Endothelial cell of umbilical vein (primary cell): ENCODE measurements around the gene GBF1. TPM values are rescaled to one million over a fixed set of nuclear protein-coding genes. Genes with fewer than 3 reads are reported as not detected.

ENCODE experiments used
- BruUV-seq: library from RNA; stranded (reverse); fragments of 400-500 nt; replicated peaks from 2 replicates; lab custom pipeline; 2021; lab: Mats Ljungman, UMichigan
- CTCF ChIA-PET: fragments of 300-600, 350-600 bp; sonication (Branson Sonifier 250); formaldehyde crosslinking; loops from one replicate; lab custom pipeline; 2021; ENCODE audit warnings: antibody characterized with exemption, inconsistent platforms; lab: Charles Lee
- POLR2A ChIA-PET: fragments of 300-600, 350-600 bp; sonication (Branson Sonifier 250); formaldehyde crosslinking; loops from one replicate; lab custom pipeline; 2021; ENCODE audit warnings: antibody characterized with exemption, inconsistent platforms; lab: Charles Lee
- DNase-seq: peaks from one replicate; pipeline ENCODE4 v3.0.0-alpha.2; 2011; ENCODE audit warnings: low read depth, low spot score
- FAIRE-seq: peaks from 2 replicates; lab custom pipeline; 2011; peaks lifted over from hg19 to GRCh38; lab: Jason Lieb, UNC
- H2AFZ ChIP-seq: 2 replicates; pipeline ENCODE4 v1.6.0; 2012; ENCODE audit warnings: low read depth, low read length, control low read depth, inconsistent platforms
- H3K27ac ChIP-seq: 2 replicates; pipeline ENCODE4 v1.5.1; 2011; ENCODE audit warnings: low read depth, mild to moderate bottlenecking, control low read depth, low read length, moderate library complexity; ENCODE audit not compliant: insufficient read depth
- H3K27me3 ChIP-seq, 2 experiments: 2 replicates each; pipeline versions ENCODE4 v1.6.0 to v1.6.1; 2011; ENCODE audit warnings: low read length in 2 of 2, mixed read lengths in 1 of 2; ENCODE audit not compliant: control insufficient read depth in 2 of 2, insufficient read depth in 2 of 2
- H3K36me3 ChIP-seq, 2 experiments: 2 replicates in 1 of 2; 3 replicates in 1 of 2; pipeline ENCODE4 v1.5.1; 2011; ENCODE audit warnings: low read length in 2 of 2, mild to moderate bottlenecking in 1 of 2, moderate library complexity in 1 of 2; ENCODE audit not compliant: control insufficient read depth in 2 of 2, insufficient read depth in 2 of 2; ENCODE audit errors: extremely low read depth in 1 of 2
- H3K4me1 ChIP-seq: 3 replicates; pipeline ENCODE4 v1.5.1; 2011; ENCODE audit warnings: mild to moderate bottlenecking, low read length; ENCODE audit not compliant: control insufficient read depth, insufficient read depth; ENCODE audit errors: extremely low read depth
- H3K4me2 ChIP-seq: 2 replicates; pipeline ENCODE4 v1.6.1; 2011; ENCODE audit warnings: low read length, control low read depth, mixed read lengths; ENCODE audit not compliant: insufficient read depth
- H3K4me3 ChIP-seq, 3 experiments: fragments of 200-600 bp in 1 of 3; sonication (generic), shearing (Covaris generic) in 1 of 3; replicated peaks in 1 of 3; 2 replicates each; pipeline ENCODE4 v1.5.1; 2011 to 2016; ENCODE audit warnings: control low read depth in 3 of 3, low read length in 3 of 3, mild to moderate bottlenecking in 2 of 3, inconsistent platforms in 1 of 3, low read depth in 1 of 3, moderate library complexity in 1 of 3; ENCODE audit not compliant: insufficient read depth in 1 of 3
- H3K79me2 ChIP-seq: 2 replicates; pipeline ENCODE4 v1.6.0; 2012; ENCODE audit warnings: low read length, inconsistent platforms; ENCODE audit not compliant: control insufficient read depth, insufficient read depth
- H3K9ac ChIP-seq: replicated peaks from 2 replicates; pipeline ENCODE3; 2011; ENCODE audit warnings: low read length, control low read depth; ENCODE audit not compliant: insufficient read depth; ENCODE audit errors: extremely low read depth
- H3K9me1 ChIP-seq: replicated peaks from 3 replicates; pipeline ENCODE4 v1.6.0; 2011; ENCODE audit warnings: mild to moderate bottlenecking, low read length; ENCODE audit not compliant: control insufficient read depth, insufficient read depth; ENCODE audit errors: extremely low read depth
- H3K9me3 ChIP-seq: replicated peaks from 2 replicates; pipeline ENCODE4 v1.5.1; 2012; ENCODE audit warnings: low read length, inconsistent platforms; ENCODE audit not compliant: control insufficient read depth, insufficient read depth
- H4K20me1 ChIP-seq: replicated peaks from 2 replicates; pipeline ENCODE3; 2011; ENCODE audit warnings: mild to moderate bottlenecking, low read length; ENCODE audit not compliant: control insufficient read depth, insufficient read depth; ENCODE audit errors: extremely low read depth
- CTCF ChIP-seq, 2 donors: IDR thresholded peaks; 1 replicate in 1 of 2; 2 replicates in 1 of 2; pipeline ENCODE4 v1.5.1; 2011; ENCODE audit warnings: low read length in 2 of 2, mild to moderate bottlenecking in 2 of 2, moderate library complexity in 2 of 2, control low read depth in 1 of 2, inconsistent platforms in 1 of 2, low read depth in 1 of 2; ENCODE audit not compliant: insufficient read depth in 1 of 2; ENCODE audit errors: extremely low read depth in 1 of 2
- EZH2 ChIP-seq: IDR thresholded peaks from 2 replicates; pipeline ENCODE4 v1.6.1; 2012; ENCODE audit warnings: borderline replicate concordance, low read depth, mild to moderate bottlenecking, moderate library complexity, low read length, inconsistent platforms; ENCODE audit not compliant: severe bottlenecking
- FOS ChIP-seq: IDR thresholded peaks from 2 replicates; pipeline ENCODE4 v1.6.1; 2011; ENCODE audit warnings: mild to moderate bottlenecking, low read length, moderate library complexity, borderline replicate concordance; ENCODE audit not compliant: insufficient read depth
- JUN ChIP-seq: IDR thresholded peaks from 2 replicates; pipeline ENCODE4 v1.6.1; 2011; ENCODE audit warnings: borderline replicate concordance, low read depth; ENCODE audit not compliant: insufficient read length, insufficient read depth
- MAX ChIP-seq: IDR thresholded peaks from 2 replicates; pipeline ENCODE4 v1.6.1; 2011; ENCODE audit not compliant: insufficient read depth, insufficient read length
- MYC ChIP-seq: IDR thresholded peaks from one replicate; pipeline ENCODE4 v1.6.1; 2011; ENCODE audit warnings: mild to moderate bottlenecking, low read depth, low read length
- POLR2AphosphoS5 ChIP-seq: IDR thresholded peaks from 2 replicates; pipeline ENCODE4 v1.6.1; 2012; ENCODE audit warnings: low read depth, mild to moderate bottlenecking, control low read depth, low read length, moderate library complexity; ENCODE audit not compliant: insufficient read depth
- dilution Hi-C: fragments of 300-500 bp; cut with MboI; formaldehyde crosslinking; loops from one replicate; pipeline ENCODE4 v1.15.0; 2019; ENCODE audit warnings: low sequenced_read_pairs; ENCODE audit not compliant: extremely low pct_ligation_motif_present
- intact Hi-C: fragments of 100-400 bp; cut with micrococcal nuclease; formaldehyde crosslinking; loops from one replicate; pipeline ENCODE4 v1.10.0; 2022
- polyA plus RNA-seq, 4 experiments: library from polyadenylated mRNA; depleted of rRNA in 3 of 4; stranded (reverse) in 3 of 4; unstranded in 1 of 4; fragments of >200 nt; gene quantifications; 2 replicates each; pipeline versions ENCODE4 v1.2.1 to v1.2.3, GENCODE V29; 2011 to 2012; ENCODE audit warnings: missing spikeins in 1 of 4
- total RNA-seq: library from RNA; stranded (reverse); gene quantifications from 2 replicates; pipeline ENCODE4 v1.2.3, GENCODE V29; 2021

GBF1 gene
- total and polyA plus RNA-seq, 2 donors (not counting 3 experiments of a cell fraction or from before 2014, with no cell fraction given): 26.0 to 49.7 TPM

GRCh38 chr10:102284531-102284930 lies 39.2 kb downstream of the GBF1 start:
- no peak overlapping the region for H3K9ac ChIP-seq
- H3K36me3 ChIP-seq: no peaks in the 10 kb centered on the region
- peaks cover 20% of the 10 kb centered on the region for H3K4me1 ChIP-seq
- peaks cover 42% of the 10 kb centered on the region for H3K79me2 ChIP-seq
- no peaks in the 10 kb centered on the region for H3K9me1 ChIP-seq
- no TSS peak for BruUV-seq
- H3K4me3 ChIP-seq: no peak overlapping the region
- no peak overlapping the region for H2AFZ ChIP-seq
- FAIRE-seq (no peak), DNase-seq (no peak)
- dilution Hi-C loops (no loop called here), intact Hi-C loops (loop anchor here (5.0 kb wide), 1 partner anchor 37 kb away; the partner anchor contains the start of gene GBF1)
- no peaks in the 10 kb centered on the region for H3K9me3 ChIP-seq
- H3K4me2 ChIP-seq: no peak overlapping the region
- POLR2A ChIA-PET: interaction anchor here (0.8 kb wide), 1 partner anchor 35 kb away, joined by 3 read pairs; no protein-coding TSS in a partner anchor
- peaks cover 11% of the 10 kb centered on the region for H4K20me1 ChIP-seq
- H3K27ac ChIP-seq: no peak overlapping the region
- CTCF ChIA-PET: interaction anchor here (0.9 to 1.8 kb wide), 6 partner anchors 14 to 68 kb away, joined by 3 to 8 read pairs (median 4); partner anchors contain the start of gene GBF1
- no peak for TF ChIP-seq MAX
- TF ChIP-seq JUN: no peak
- no peak for TF ChIP-seq EZH2
- TF ChIP-seq MYC: no peak
- no peaks in the 10 kb centered on the region for H3K27me3 ChIP-seq

- FAIRE-seq: no peak
- POLR2A ChIA-PET: no interaction called here
Measured at GRCh38 chr10:102285133-102285532, 39.8 kb downstream of the GBF1 start.

More at GRCh38 chr10:102285133-102285532, 39.8 kb downstream of the GBF1 start:
- peaks cover 43% of the 10 kb centered on the region for H3K79me2 ChIP-seq
- H3K27ac ChIP-seq: no peak overlapping the region
- no peak overlapping the region for H2AFZ ChIP-seq
- CTCF ChIA-PET: interaction anchor here (0.9 to 1.1 kb wide), 3 partner anchors 13 to 68 kb away, joined by 3 to 5 read pairs (median 4); no protein-coding TSS in a partner anchor
- no peaks in the 10 kb centered on the region for H3K27me3 ChIP-seq
- H3K9ac ChIP-seq: no peak overlapping the region
- H3K9me1 ChIP-seq: no peaks in the 10 kb centered on the region
- BruUV-seq: no TSS peak
- no peaks in the 10 kb centered on the region for H3K9me3 ChIP-seq
- no peak for DNase-seq
- peaks cover 14% of the 10 kb centered on the region for H3K4me1 ChIP-seq
- H3K36me3 ChIP-seq: no peaks in the 10 kb centered on the region
- intact Hi-C loops (no loop called here), dilution Hi-C loops (no loop called here)
- no peak for TF ChIP-seq POLR2AphosphoS5
- TF ChIP-seq CTCF (IDR thresholded peaks at IDR 0.05; ENCODE audit: extremely low read depth in 1 of 2, insufficient read depth in 1 of 2, low read depth in 1 of 2, low read length in 2 of 2): no peak
- no peak for TF ChIP-seq FOS
- H3K4me2 ChIP-seq: no peak overlapping the region
- peaks cover 9% of the 10 kb centered on the region for H4K20me1 ChIP-seq
- no peak overlapping the region for H3K4me3 ChIP-seq
